ENCODE results near the gene ARHGAP6.
"Not testable (repeated sequence)": the region's sequence is repeated elsewhere in the genome, so short reads cannot be mapped to it uniquely, and the experiment has no call there.

ARHGAP6 gene

DNA sequence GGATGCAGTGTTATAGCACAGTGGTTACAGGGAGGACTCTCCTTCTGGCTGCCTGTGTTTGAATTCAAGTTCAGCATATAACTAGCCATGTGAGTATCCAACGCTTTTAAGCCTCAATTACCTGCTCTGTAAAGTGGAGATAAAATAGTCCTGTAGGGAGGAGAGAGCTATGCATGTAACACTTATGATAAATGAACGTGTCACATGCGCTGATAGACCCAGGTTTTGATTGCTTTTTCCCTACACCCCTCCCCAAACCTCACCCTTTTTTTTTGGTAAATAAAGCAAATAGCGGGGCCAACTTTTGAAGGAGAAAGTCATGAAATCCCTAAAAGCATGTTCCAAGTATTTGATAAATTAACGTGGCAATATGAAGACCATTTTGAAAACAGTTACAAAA, 392.9 kb downstream of the ARHGAP6 start:
- no peak for DNase-seq

DNA sequence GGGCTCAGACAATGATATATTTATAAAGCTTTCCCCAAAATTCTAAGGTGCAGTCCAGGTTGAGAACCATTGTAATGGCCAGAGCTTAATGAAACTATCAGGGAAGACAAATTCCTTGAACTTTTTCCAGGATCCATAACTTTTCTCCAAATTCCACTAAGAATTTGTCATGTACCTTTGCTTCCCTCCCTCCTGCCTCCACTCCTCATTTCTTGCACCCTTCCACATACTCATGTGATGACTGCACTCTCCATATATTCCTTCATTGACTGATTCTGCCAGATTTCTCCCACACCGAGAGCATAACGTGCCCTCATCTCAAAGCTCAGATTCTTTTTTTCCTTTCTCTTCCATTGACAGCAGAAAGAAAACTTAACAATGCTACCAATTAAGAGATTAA, 393.4 kb downstream of the ARHGAP6 start:
- DNase-seq, result no peak

GRCh38 chrX:11269996-11270395, 395.7 kb downstream of the ARHGAP6 start:
- no peak for DNase-seq

DNA sequence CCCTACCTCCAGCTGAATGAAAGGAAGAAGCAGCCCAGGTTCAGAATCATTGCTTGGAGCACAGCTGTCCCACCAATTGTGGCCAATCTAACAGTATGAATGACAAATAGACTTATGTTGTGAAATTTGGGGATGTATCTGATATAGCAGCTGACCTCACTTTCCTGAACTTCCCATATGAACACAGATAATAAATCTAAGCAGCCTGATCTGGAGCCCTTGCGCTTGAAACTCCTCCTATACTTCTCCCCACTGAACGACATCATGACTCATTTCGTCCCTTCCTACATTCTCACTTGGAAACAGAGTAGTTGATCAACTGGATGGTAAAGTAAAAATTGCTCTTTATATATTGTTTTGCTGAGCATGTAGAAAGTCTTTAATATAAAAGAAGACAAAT, 396.7 kb downstream of the ARHGAP6 start:
- DNase-seq, result no peak

- DNase-seq, result no peak
Observed at GRCh38 chrX:11267425-11267824, 398.3 kb downstream of the ARHGAP6 start.

DNA sequence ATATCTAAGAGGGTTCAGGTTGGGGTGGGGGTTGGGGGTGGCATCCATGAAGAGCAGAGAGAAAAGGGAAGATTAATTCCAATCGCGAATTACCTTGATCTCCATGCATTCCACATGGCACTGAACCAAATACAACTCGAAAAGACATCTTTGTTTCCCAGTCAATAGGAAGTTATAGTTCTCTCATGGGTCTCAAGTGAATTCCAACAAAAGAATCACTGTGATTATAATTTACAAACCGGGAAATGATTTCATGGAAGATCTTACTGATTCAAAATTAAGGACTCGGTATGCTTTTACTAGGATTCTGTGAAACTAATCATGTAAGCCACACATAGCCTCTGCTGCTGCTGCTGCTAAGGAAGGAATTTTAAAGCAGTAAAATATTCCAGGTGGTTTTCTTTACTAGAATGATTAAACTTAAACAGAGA, 399.1 kb downstream of the ARHGAP6 start:
- DNase-seq, result no peak

DNA sequence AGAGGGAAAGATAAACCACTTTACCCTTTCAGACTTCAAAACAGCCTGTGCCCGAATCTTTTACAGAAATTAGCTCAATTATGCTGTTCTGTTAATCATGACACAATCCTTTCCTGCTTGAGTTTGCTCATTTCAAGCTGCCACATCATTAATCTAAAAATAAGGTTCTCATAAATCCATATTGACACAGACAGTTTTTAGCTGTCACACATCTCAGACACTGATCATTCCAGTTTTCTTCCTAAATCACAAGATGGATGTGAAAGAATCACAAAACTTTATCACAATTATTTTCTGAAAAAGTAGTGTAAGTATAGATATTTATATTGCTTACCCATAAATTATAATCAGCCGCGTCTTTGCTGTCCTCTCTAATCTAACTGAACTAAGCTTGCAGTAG, 400.4 kb downstream of the ARHGAP6 start:
- no peak for DNase-seq

- DNase-seq, result no peak
Observed at GRCh38 chrX:11264925-11265324, 400.8 kb downstream of the ARHGAP6 start.

DNA sequence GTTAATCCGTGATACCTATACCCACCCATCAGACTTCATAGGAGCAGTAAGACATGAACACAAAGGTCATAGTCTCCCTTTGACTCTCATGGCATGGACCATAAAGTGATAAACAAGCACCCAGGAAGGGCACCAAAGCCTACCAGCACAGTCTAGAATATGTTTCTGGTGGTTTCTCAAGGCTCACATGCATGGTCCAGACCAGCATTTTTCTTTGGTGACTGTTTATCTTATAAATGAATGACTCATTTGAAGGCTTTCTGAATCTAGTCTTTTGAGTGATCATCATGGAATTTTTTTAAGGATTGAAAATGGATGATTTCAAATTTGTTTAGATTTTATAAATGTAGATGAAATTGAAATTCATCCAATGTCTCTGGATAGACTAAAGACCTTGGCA, 404.5 kb downstream of the ARHGAP6 start:
- no peak for DNase-seq

DNA sequence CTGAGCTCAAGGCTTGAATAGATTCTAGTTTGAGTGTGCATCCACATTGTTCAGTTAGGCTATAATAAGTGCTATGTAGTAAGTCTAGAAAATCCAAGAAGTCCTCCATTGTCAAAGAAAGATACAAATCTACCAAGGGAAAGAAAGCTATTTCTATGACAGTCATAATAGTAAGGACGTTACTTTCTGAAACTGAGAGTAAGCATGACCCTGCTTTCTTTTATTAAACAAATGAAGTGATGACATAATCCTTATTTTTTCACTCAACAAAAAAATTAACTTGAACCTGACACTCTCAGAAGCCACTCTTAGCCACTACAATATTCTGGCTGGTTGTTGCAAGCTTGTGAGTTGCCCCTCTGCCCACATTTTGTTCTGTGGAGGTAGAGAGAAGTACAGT, 406.3 kb downstream of the ARHGAP6 start:
- DNase-seq, result no peak

DNA sequence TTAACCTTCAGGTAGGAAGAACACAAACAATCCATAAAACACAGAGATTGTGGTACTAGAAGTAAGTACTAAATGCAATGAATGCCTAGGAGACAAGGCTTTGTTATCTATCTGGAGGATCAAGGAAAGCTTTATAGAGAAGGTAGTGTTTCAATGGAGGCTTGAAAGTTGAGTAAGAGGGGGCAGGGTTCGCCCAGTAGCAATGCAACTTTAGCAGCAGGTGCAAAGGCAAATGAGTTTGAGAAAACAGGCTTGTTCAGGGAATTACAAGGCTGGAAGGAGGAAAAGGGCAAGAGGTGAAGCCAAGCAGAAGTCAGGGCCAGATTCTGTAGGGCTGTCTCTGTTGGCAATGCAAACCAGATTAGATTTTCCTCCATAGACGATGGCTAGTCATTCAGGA, 408.0 kb downstream of the ARHGAP6 start:
- DNase-seq, result no peak

- no peak for DNase-seq
Observed at GRCh38 chrX:11257290-11257689, 408.4 kb downstream of the ARHGAP6 start.

DNA sequence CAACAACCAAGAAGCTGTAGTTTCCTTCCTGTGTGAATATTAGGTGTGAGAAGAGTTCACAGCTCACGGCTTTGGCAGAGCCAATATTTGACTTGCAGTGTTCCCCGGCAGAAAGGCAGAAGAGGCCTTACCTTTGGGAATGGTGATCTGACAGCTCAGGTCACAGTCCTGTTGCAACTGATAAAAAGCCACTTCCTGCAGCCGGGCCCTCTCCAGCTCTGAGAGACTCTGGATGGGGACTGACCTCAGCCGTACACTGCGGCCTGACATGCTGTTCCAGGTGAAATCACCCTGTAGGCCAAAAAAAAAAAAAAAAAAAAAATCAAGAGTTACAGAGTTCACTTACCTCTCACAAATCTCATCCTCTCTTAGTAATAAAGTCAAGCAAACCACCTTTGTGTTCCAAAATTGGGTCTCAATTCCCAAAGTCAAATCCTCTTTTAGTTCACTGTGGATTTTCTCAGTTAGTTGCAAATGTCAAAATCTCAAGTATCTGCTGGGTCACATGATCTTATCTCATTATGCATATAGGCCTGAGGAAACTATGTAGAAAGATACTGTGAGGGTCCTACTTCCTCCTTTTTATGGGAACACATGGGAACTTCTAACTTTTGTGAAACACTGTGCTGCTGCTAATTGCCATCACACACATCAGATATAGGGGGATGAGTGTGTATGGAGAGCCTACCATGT, 411.2 kb downstream of the ARHGAP6 start:
- no peak for DNase-seq

GRCh38 chrX:11244636-11245035, 421.1 kb downstream of the ARHGAP6 start:
- DNase-seq, result no peak

DNA sequence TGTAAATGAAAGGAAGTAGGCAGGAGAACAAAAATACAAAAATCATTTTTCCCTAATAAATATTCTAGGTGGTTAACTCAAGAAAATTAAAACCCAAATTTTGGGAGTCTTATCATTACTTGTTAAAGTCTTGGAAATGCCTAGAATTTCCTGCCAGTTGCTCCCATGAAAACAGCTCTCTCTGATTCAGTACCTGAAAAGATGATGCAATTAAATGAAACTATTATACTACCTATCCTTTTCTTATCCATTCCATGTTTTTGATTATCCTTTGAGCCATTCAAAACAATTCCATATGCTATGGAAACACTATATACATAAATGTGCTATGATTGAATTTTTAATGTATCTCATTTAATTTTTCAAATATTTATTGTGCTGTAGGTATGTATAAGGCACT, 423.0 kb downstream of the ARHGAP6 start:
- DNase-seq, result no peak

DNA sequence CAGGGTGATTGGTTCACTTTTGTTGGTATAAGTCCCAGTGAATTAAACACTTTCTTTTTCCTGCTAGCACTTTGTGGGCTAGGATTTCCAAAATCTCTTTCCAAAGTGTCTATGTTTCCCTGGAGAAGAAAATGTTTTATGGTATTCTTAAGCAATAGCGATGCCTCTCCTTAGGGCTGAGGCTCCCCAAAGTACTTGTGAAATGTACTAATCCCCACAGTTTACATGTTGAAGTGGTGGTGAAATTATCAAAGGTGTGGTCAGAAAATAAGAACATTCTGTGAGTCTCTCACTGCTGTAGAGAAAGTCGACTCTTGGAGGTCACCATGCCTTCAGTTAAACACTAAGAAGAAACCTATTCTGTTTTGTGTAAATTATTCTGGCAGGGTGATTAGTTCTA, 424.0 kb downstream of the ARHGAP6 start:
- DNase-seq, result no peak

DNA sequence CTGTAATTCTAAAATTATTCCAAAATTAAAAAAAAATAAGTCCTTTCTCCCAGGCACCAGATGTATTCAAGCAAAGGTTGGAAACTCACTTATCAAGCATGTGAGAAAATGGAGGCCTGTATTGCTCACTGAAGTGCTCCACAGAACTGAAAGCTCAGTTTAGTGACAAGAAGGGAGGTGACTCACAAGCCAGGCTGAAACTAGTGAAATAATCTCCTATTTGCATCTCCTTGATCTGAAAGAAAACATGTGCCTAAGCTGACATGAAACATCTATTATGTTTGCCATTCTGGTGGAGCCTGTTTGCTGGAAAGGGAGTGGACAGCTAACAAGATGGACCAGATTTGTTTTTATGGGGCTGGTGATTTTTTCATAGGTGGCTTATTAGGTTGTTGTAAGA, 426.5 kb downstream of the ARHGAP6 start:
- no peak for DNase-seq

DNA sequence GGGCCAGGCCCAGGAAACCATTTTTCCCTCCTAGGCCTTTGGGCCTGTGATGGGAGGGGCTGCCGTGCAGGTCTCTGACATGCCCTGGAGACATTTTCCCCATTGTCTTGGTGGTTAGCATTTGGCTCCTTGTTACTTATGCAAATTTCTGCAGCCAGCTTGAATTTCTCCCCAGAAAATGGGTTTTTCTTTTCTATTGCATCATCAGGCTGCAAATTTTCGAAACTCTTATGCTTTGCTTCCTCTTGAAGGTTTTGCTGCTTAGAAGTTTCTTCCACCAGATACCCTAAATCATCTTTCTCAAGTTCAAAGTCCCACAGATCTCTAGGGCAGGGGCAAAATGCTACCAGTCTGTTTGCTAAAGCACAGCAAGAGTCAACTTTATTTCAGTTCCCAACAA, 430.3 kb downstream of the ARHGAP6 start:
- not testable (repeated sequence) for DNase-seq

GRCh38 chrX:11215191-11215921, 450.4 kb downstream of the ARHGAP6 start:
- DNase-seq, result no peak

- DNase-seq, result no peak
Observed at GRCh38 chrX:11214346-11215190, 451.2 kb downstream of the ARHGAP6 start.

- DNase-seq, result no peak
Observed at GRCh38 chrX:11212741-11213140, 453.0 kb downstream of the ARHGAP6 start.

GRCh38 chrX:11210415-11210801, 455.3 kb downstream of the ARHGAP6 start:
- no peak for DNase-seq

DNA sequence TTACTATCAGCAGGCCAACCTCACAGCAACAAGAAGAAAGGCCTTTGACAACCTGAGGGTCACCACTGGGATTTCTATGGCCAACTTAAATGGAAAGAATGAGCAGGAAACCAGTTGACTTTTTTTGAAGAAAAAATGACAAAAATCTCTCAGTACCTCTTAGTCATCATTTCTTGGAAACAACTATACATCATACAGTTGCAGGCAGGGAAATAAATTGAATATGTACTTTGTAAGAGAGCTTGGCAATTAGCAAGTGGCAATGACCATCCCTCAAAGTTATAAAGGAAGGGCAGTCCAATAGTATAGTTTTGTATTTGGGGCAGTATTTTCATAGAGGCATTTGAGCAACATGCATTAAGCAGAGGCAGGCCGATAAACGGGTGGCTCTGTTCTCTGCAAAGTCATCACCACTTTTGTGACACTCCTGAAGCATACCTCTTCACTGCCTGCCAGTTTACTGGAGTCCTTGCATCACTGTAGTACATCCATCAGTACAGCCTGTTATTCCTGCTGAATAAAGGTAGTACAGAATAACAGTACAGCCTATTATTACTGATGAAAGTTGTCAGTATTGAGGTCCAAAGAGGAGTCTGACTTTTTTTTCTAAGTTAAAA, 455.8 kb downstream of the ARHGAP6 start:
- no peak for DNase-seq

Data from midbrain (tissue), 1 donor.